Activated T-helper 1 cell treated with anti-CD3 and anti-CD28 coated beads, Interleukin-2, amount 50 U/mL, for 16 hours (primary cell): Measurements from ENCODE around the gene P2RX5.
"Not testable (repeated sequence)": the region's sequence is repeated elsewhere in the genome, so short reads cannot be mapped to it uniquely, and the experiment has no call there.

Source experiments
- DNase-seq, 2 donors: peaks; one replicate each; pipeline ENCODE4 v3.0.0-alpha.2; 2020; ENCODE audit warnings: low read depth in 1 of 2, low spot score in 1 of 2

Gene P2RX5

DNA sequence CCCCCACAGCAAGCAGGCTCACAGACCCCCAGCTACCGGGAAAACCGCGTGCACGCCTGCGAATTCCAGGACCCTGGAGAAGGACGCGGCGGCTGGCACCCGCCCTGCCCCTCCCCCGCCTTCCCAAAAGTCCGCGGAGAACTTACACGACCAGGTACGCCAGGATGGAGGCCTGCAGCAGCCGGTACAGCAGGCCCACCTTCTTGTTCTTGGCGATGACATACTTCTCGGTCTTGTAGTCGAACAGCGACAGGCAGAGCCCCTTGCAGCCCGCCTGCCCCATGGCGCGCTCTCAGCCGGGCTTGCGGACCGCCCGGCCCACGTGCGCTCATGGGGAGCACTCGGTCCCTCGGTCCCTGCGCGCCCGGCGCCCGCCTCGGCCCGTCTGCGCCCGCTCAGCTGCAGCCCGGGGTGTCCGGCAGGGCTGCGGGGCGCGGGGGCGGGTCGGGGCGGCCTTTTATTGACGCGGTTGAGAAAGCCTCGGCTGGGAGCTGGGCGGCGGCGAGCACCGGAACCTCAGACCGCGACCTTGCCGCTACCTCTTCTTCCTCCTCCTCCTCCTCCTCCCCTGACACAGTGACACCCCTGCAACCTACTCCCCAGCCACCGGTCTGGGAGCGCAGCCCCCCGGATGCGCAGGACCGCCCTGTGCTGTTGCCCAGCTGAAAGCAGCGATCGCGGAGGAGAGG lies at the start of gene P2RX5:
Gene P2RX5, minus strand, starts transcription at position 433 of the 689 bp plus-strand sequence. Its CDS starts 150 bp downstream, at position 283.
- no peak for DNase-seq

DNA sequence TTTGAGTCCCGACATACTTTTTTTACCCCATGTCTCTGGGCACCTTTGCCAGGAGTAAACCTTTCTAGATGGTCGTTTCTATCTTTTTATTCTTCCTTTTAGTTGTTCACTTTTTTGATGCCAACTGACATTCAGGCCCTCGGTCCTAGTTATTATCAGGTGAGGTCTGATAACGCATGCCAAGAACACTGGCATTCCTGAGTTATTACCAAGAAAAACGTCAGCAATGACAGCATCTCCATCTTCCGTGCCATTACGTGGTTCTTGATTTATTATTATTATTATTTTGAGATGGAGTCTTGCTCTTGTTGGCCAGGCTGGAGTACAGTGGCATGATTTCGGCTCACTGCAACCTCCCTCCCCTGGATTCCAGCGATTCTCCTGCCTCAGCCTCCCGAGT lies 49.1 kb upstream of the P2RX5 start:
- no peak for DNase-seq

DNA sequence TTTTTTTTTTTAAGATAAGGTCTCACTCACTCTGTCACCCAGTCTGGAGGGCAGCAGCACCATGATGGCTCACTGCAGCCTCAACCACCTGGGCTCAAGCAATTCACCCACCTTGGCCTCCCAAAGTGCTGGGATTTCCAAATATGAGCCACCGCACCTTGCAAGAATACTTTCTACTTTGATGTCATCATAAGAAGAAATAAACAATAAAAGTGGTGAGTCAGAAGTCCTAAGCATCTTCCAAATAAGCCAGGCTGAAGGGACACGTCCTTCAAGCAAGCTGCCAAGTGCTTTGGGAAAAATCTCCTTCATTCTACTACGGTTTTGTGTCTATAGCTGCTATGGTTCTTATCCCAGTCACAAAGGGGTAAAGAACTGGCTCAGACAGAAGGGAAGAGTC lies 48.1 kb upstream of the P2RX5 start:
- DNase-seq: no peak

- DNase-seq: no peak
Measured at GRCh38 chr17:3740611-3741073, 44.7 kb upstream of the P2RX5 start.

DNA sequence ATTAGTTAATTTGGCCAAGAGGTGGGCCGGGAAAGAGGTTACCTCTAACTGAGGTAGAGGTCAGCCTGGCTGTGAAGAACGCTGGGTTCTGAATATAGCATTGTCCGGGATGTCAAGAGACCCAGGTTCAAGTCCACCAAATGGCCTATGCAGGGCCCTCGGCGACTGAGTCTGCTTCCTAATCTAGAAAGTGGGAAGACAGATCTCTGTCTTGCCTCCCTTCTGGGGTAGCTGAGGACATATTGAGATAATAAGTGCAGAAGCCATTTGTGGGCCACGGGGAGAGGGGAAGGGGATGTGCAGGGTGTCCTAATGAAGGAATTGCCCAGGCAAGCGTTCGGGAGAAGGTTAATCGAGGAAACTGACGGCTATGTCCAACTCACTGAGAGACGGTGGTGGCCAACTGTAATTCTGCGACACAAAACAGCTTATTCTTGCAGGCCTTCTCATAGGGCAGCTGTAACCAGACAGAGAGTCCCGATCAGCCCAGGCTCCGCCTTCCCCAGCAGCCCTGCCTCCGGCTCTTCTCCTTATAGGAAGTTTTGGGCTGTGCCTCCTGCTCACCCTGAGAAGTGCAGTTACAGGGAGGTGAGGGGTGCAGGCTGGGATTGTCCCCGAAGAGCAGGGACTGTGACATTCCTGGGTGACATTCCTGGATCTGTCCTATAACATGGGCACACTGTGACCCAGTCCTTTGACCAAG lies 43.6 kb upstream of the P2RX5 start:
- DNase-seq: no peak

DNA sequence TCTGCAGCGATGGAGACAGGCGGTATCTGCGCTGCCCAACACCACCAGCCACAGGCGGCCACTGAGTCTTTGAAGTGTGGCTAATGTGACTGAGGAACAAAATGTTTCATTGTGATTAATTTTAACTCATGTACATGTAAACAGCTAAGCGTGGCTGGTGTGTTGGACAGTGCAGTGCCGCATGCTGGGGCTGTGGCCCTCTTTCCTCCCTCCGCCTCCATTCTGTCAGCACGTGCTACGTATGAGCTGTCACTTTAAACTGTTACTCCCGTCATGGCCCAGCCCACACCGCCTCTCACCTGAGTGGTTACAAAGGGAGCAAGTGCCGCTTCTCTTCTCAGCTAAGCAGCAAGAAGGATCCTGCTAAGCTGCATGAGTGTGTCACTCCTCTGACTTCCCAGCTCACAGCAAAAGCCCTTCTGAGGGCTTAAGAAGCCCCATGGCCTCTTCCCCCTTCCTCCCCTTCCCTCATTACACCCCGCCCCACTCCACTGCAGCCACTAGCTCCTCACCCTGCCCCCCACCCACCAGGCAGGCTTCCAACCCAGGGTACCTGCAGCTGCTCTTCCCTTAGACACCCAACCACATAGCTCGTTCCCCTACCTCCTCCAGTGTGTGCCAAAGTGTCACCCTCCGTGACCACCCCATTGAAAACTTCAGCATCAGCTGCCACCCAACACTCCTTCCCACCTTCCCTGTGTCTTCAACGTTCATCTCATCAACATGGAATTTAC lies 42.8 kb upstream of the P2RX5 start:
- DNase-seq: peak; percentile 46 to 49

DNA sequence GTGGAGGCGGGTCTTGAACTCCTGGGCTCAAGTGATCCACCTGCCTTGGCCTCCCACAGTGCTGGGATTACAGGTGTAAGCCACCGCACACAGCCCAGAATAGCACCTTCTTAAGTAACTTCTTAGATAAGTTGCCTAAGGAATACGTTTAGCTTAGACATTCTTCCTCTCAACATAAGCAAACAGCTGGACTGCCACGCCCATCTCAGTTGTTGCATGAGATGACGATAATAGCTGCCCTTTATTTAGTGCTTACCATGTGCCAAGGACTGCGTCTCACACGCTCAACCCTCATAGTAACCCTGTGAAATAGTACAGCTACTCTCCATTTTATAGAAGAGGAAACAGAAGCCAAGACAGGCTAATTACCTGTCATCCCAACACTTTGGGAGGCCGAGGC lies 39.6 kb upstream of the P2RX5 start:
- no peak for DNase-seq

DNA sequence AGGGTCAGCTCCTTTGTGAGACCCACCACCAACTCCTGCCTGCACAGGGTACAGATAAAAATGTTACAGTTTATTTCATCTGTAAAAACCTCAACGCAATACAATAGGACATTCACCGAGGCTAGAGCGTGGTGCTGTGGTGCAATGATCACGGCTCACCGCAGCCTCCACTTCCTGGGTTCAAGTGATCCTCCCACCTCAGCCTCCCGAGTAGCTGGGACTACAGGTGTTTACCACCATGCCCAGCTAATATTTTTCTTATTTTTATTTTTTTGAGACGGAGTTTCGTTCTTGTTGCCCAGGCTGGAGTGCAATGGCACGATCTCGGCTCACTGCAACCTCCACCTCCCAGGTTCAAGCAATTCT lies 38.9 kb upstream of the P2RX5 start:
- DNase-seq: not testable (repeated sequence)

GRCh38 chr17:3732210-3732621 lies 36.3 kb upstream of the P2RX5 start:
- DNase-seq: no peak

DNA sequence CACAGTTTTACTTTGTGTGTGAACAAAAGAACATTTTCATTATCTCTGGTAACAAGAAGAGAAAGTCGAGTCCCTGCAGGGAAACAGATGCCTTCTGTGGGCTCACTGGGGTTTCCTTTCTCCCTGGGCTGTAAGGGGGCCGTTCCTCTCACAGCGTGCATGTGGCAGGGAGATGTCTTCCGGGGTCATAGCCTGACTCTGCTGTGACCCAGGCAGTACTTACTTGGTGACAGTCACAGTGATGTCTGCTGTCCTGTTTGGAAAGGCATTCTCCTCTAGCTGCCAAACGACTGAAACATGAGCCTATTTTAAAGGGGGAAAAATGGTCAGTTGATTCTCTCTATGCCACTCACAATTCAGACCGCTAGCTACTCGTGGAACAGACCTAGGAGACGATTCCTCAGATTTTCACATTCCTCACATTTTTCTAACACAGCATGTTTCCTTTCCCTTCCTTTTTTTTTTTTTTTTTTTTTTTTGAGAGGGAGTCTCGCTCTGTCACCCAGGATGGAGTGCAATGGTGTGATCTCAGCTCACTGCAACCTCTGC lies 35.0 kb upstream of the P2RX5 start:
- DNase-seq: no peak

- no peak for DNase-seq
Measured at GRCh38 chr17:3729881-3730280, 33.9 kb upstream of the P2RX5 start.

- DNase-seq: not testable (repeated sequence)
Measured at GRCh38 chr17:3728099-3728498, 32.1 kb upstream of the P2RX5 start.

GRCh38 chr17:3727041-3727440 lies 31.1 kb upstream of the P2RX5 start:
- no peak for DNase-seq

GRCh38 chr17:3724378-3725077 lies 28.6 kb upstream of the P2RX5 start:
- no peak for DNase-seq

DNA sequence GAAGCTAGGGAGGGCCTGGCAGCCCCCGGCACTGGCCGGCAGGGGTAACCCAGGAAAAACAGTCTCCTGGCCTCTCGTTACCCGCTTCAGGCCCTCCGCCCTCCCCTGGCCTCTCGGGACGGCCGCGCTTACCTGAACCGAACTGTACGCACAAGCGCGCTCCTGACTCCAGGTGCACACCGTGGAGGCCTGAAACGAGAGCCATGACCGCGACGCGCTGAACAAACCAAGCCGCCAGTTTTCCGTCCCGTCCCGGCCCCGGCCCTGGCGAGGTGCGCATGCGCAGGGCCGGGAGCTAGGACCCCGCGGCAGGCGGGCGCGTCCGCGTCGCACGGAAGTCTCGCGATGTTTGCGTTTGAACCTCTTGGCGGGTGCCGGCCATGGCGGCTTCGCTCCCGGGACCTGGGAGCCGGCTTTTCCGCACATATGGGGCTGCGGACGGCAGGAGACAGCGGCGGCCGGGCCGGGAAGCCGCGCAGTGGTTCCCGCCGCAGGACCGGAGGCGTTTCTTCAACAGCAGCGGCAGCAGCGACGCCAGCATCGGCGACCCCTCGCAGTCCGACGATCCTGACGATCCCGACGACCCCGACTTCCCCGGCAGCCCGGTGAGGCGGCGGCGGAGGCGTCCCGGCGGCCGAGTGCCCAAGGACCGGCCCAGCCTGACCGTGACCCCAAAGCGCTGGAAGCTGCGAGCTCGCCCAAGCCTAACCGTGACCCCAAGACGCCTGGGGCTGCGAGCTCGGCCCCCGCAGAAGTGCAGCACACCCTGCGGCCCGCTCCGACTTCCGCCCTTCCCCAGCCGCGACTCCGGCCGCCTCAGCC lies 27.8 kb upstream of the P2RX5 start, which contains the start of gene HASPIN:
Gene HASPIN, plus strand, starts transcription at position 348 of the 822 bp plus-strand sequence. Its CDS starts 33 bp downstream, at position 381.
- peak; percentile 86 to 88 for DNase-seq

DNA sequence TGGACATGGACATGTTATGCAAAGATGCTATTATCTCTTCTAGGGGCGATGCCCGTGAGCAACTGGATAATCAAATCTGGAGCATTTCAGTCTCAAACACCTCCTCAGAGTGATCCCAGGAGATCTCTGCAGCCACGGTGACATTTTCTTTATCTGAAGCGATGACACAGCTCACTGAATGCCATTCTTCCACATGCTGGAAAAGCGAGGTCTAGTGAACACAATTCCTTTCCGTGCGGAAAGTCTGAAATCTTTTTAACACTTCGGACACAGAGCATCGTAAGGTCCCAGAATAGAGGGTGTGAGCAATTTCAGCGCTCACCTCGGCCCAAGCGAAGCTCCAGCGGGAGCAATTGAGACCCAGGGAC lies 27.2 kb upstream of the P2RX5 start:
- no peak for DNase-seq

DNA sequence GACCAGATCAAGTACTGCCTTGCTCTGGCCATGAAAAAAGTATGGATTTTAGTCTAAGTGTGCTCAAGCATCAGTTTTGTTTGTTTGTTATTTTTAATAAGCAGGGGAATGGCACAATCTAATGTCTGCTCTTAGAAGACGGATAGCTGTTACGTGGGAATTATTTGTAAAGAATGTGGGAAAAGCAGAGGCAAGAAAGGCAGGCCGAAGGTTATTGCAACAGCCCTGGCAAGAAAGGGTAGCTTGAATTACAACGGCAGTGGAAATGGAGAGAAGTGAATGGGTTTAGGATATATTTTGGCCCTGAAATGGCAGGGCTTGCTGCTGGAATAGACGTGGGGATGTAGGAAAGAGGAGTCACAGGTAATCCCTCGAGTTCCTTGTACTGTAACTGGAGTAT lies 26.8 kb upstream of the P2RX5 start:
- DNase-seq: no peak

- no peak for DNase-seq
Measured at GRCh38 chr17:3719265-3719664, 23.3 kb upstream of the P2RX5 start.

- no peak for DNase-seq
Measured at GRCh38 chr17:3718201-3718600, 22.2 kb upstream of the P2RX5 start.

GRCh38 chr17:3715296-3715695 lies 19.3 kb upstream of the P2RX5 start:
- DNase-seq: no peak
